ENCODE measurements around the gene LSMEM2. TPM values are rescaled to one million over a fixed set of nuclear protein-coding genes. Genes with fewer than 3 reads are reported as not detected.

The LSMEM2 gene
- total and polyA plus RNA-seq, 2 donors, result 0.11 TPM; not detected in 1

DNA sequence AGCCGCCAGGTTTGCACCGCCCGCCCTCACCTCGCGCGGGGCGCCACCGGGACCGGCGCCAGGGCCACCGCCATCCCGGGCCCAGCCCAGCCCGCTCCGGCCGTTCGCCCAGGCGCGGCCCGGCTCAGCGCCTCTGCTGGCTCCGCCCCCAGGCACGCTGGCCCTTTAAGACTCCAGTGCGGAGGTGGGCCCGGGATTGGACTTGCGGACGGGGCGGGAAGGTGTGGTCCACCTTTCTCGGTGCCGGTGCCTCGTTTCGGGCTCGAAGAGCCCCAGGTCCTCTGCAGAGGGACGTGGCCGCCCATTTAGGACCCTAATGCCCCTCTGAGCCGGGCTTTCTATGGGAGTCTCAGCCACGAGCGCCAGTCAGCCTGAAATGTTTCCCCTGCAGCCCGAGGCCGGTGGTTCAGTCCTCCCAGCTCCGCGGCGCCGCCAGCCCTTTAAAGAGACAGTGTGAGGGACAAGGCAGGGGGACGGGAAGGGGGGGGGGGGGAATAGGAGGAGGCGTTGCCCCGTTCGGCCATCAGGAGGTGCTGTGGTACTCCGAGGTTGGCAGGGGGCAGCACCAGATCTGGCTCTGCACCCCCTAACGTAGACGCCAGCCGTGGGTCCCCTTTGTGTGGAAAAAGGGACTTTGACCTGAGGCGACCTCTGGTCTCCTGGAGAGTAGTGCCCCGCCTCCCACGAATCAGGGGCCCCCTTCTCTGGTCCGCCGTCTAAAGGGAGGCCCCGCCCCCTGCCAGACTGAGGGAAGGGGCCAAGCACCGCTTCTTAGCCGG, 42.6 kb downstream of the LSMEM2 start:
- peak overlapping the region; percentile 71 to 75 for H3K4me3 ChIP-seq (ENCODE audit: low read length in 2 of 2)
- peak in 7 of 9 donors; percentile 76 to 93 (median 81) for DNase-seq (ENCODE audit: low read depth in 6 of 9, low spot score in 9 of 9)
- H3K27me3 ChIP-seq (ENCODE audit: control insufficient read depth in 2 of 2, insufficient read depth in 1 of 2, low read length in 1 of 2), result no peaks in the 10 kb centered on the region
- H3K4me1 ChIP-seq (ENCODE audit: control insufficient read depth in 2 of 2, insufficient read depth in 2 of 2, low read length in 2 of 2), result peaks cover 8 to 30% of the 10 kb centered on the region in 2 donors
- H3K9me3 ChIP-seq (ENCODE audit: control insufficient read depth in 2 of 2, insufficient read depth in 1 of 2, low read length in 1 of 2), result no peaks in the 10 kb centered on the region
- peak overlapping the region; percentile 44 to 80 for H3K27ac ChIP-seq (ENCODE audit: low read depth in 1 of 2, low read length in 1 of 2)
- H3K36me3 ChIP-seq (ENCODE audit: control insufficient read depth in 2 of 2, insufficient read depth in 2 of 2, low read length in 1 of 2), result peaks cover 18 to 20% of the 10 kb centered on the region in 2 donors
- 2% methylated on average over 59 of the region's 59 CpGs for WGBS

DNA sequence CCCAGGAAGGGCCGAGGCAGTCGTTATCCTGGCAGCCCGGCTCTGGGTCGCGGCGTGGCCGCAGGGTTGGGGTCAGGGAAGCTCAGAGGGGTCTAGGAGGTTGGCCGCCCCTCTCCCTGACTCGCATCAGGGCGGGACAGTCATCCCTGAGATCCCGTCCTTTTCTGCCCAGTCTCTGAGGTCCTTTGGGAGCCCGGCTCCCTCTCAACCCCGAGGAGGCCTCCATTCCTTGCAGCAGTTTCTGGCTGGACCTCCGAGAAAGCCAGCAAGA, 43.2 kb downstream of the LSMEM2 start:
- WGBS, result 56% methylated on average over 14 of the region's 14 CpGs
- Histone ChIP-seq H3K36me3 (ENCODE audit: control insufficient read depth in 2 of 2, insufficient read depth in 2 of 2, low read length in 1 of 2) (peaks cover 18 to 20% of the 10 kb centered on the region in 2 donors), H3K27me3 (ENCODE audit: control insufficient read depth in 2 of 2, insufficient read depth in 1 of 2, low read length in 1 of 2) (no peaks in the 10 kb centered on the region), H3K27ac (ENCODE audit: low read depth in 1 of 2, low read length in 1 of 2) (no peak overlapping the region), H3K4me3 (ENCODE audit: low read length in 2 of 2) (peak overlapping the region; percentile 71 to 75), H3K4me1 (ENCODE audit: control insufficient read depth in 2 of 2, insufficient read depth in 2 of 2, low read length in 2 of 2) (peaks cover 9 to 33% of the 10 kb centered on the region in 2 donors), H3K9me3 (ENCODE audit: control insufficient read depth in 2 of 2, insufficient read depth in 1 of 2, low read length in 1 of 2) (no peaks in the 10 kb centered on the region)
- DNase-seq (ENCODE audit: low read depth in 6 of 9, low spot score in 9 of 9), result no peak

DNA sequence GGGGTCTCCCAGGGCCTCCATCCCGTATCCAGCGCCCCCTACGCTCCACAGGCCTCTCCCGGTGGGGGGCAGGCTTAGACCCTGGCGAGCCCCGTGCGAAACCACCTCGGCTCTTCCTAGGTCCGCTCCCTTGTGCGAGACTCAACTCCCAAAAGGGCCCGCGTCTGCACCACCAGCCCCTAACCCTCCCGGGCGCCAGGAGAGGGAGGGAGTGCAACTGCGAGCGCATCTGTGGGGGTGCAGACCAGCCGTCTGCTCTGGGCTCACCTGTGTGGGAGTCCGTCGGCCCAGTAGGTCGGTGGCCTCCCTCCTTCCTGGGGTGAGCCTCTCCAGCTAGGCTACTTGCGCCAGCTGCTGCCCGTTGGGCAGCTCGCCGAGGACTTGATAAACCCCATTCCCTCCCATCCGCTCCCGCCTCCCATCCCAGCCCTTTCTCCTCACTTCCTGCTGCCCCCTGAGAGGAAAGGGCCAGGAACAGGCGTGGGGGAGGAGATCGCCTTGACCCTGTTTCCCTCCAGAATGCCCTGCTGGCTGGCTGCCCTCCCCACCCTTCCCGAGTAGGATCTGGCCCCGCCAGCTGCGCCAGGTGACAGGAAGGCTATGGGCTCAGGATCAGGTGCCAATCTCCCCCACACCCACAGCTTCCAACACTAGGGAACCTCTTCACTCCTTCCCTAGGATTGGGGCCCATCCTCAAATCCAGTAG, 43.7 kb downstream of the LSMEM2 start, which contains the start of gene HYAL2:
TSS of gene HYAL2 (minus strand) at position 360 of the 706 bp plus-strand sequence. CDS start 2,256 bp downstream, outside the sequence.
- Histone ChIP-seq H3K27ac (ENCODE audit: low read depth in 1 of 2, low read length in 1 of 2) (peak within 1 kb of the TSS in 1 of 2 donors; percentile 80), H3K36me3 (ENCODE audit: control insufficient read depth in 2 of 2, insufficient read depth in 2 of 2, low read length in 1 of 2) (peaks cover 18 to 20% of the 10 kb centered on the region in 2 donors), H3K9me3 (ENCODE audit: control insufficient read depth in 2 of 2, insufficient read depth in 1 of 2, low read length in 1 of 2) (no peaks in the 10 kb centered on the region), H3K27me3 (ENCODE audit: control insufficient read depth in 2 of 2, insufficient read depth in 1 of 2, low read length in 1 of 2) (no peaks in the 10 kb centered on the region), H3K4me1 (ENCODE audit: control insufficient read depth in 2 of 2, insufficient read depth in 2 of 2, low read length in 2 of 2) (peaks cover 14 to 38% of the 10 kb centered on the region in 2 donors), H3K4me3 (ENCODE audit: low read length in 2 of 2) (peak within 1 kb of the TSS; percentile 71 to 75)
- no peak for DNase-seq (ENCODE audit: low read depth in 6 of 9, low spot score in 9 of 9)
- WGBS, result 83% methylated on average over 31 of the region's 31 CpGs

DNA sequence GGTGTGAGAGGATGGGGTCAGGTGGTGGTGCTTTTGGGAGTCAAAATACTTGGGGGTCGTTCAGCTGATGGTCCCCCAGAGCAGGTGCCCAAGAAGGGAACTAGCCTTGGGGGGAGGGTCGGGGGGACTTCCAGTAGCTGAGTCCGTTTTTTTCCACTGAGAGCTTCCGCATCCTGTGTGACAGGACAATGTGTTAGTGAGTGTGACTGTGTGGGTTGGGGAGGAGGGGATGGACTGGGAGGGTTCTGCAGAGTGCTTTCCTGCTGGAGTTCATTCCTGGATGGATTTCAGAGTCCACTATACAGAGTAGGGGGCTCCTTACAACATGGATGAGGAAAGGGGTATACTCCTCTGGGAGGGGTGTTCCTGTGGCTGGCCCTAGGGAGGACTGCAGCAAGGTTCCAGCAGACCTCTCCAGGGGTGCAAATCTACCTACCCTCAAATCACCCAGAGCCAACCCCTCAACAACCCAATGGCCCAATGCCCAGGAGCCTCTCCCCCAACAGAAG, 44.3 kb downstream of the LSMEM2 start:
- no peak overlapping the region for H3K4me3 ChIP-seq (ENCODE audit: low read length in 2 of 2)
- H3K36me3 ChIP-seq (ENCODE audit: control insufficient read depth in 2 of 2, insufficient read depth in 2 of 2, low read length in 1 of 2), result peaks cover 18 to 20% of the 10 kb centered on the region in 2 donors
- peaks cover 14 to 40% of the 10 kb centered on the region in 2 donors for H3K4me1 ChIP-seq (ENCODE audit: control insufficient read depth in 2 of 2, insufficient read depth in 2 of 2, low read length in 2 of 2)
- no peak for DNase-seq (ENCODE audit: low read depth in 6 of 9, low spot score in 9 of 9)
- peaks cover 0 to 2% of the 10 kb centered on the region in 2 donors for H3K9me3 ChIP-seq (ENCODE audit: control insufficient read depth in 2 of 2, insufficient read depth in 1 of 2, low read length in 1 of 2)
- 82% methylated on average over 4 of the region's 4 CpGs for WGBS
- H3K27me3 ChIP-seq (ENCODE audit: control insufficient read depth in 2 of 2, insufficient read depth in 1 of 2, low read length in 1 of 2), result no peaks in the 10 kb centered on the region
- peak overlapping the region in 1 of 2 donors; percentile 22 for H3K27ac ChIP-seq (ENCODE audit: low read depth in 1 of 2, low read length in 1 of 2)

DNA sequence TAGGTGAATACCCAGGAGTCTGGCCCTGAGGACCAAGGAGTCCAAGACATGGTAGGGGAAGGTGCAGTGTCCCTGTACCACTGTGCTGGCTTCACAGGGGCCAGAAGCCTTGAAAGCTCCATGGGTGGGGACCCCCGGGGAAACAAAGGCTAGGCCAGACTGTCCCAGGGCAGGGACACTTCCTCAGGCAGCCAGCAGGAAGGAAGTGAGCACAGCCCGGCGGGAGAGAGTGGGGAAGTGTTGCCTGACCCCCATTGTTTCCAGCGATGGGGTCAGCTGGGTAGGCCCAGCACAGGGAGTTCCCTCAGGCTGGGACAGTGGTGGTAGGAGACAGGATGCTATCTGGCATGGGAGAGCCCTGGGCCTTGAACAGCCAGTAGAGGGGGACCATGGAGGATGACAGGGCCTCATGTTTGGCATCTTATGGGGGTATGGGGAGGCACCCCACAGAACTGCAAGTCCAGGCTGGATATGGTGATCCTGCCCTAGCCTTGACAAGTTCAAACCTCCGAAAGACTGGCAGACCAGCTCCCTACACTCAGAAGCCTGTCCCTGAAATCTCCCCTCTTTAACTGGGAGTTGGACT, 44.8 kb downstream of the LSMEM2 start:
- Histone ChIP-seq H3K27ac (ENCODE audit: low read depth in 1 of 2, low read length in 1 of 2) (peak overlapping the region in 1 of 2 donors; percentile 37), H3K27me3 (ENCODE audit: control insufficient read depth in 2 of 2, insufficient read depth in 1 of 2, low read length in 1 of 2) (no peaks in the 10 kb centered on the region), H3K9me3 (ENCODE audit: control insufficient read depth in 2 of 2, insufficient read depth in 1 of 2, low read length in 1 of 2) (peaks cover 0 to 4% of the 10 kb centered on the region in 2 donors), H3K36me3 (ENCODE audit: control insufficient read depth in 2 of 2, insufficient read depth in 2 of 2, low read length in 1 of 2) (peaks cover 18 to 20% of the 10 kb centered on the region in 2 donors), H3K4me3 (ENCODE audit: low read length in 2 of 2) (no peak overlapping the region), H3K4me1 (ENCODE audit: control insufficient read depth in 2 of 2, insufficient read depth in 2 of 2, low read length in 2 of 2) (peaks cover 14 to 46% of the 10 kb centered on the region in 2 donors)
- 82% methylated on average over 5 of the region's 5 CpGs for WGBS
- no peak for DNase-seq (ENCODE audit: low read depth in 6 of 9, low spot score in 9 of 9)

DNA sequence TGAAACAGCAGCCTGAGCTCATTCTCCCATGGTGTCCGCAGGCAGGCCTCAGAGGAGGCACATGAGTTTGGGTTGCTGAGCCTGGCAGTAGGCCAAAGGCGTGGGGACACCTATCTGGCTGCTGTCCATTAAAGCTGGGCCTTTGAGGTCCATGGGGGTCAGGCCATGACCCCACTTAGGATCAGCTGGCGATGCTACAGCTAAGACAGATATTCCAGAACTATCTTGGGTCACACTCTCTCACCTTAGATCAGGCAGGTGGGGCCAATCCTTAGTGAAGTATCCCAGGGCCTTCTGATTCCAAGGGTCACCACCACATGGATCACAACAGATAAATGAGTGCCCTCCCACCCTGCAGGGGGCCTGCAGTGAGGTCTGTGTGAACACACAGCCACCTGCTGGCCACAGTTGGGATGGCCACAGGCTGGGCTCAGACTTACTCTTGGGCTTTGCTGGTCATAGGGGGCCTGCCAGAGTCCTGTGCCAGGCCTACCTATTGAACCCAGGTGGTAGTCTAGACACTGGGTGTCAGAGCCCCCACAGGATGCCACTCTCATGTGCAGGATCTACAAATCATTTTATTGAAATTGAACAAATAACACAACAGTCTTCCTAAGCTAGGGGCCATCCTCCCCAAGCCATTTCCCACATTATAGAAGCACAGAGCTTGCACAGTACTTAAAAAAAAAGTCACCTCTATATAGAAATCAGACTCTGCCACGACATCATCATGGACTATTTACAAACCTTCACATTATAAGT, 45.6 kb downstream of the LSMEM2 start:
- H3K4me1 ChIP-seq (ENCODE audit: control insufficient read depth in 2 of 2, insufficient read depth in 2 of 2, low read length in 2 of 2), result peaks cover 14 to 40% of the 10 kb centered on the region in 2 donors
- peak overlapping the region in 1 of 2 donors; percentile 37 for H3K27ac ChIP-seq (ENCODE audit: low read depth in 1 of 2, low read length in 1 of 2)
- peaks cover 0 to 4% of the 10 kb centered on the region in 2 donors for H3K9me3 ChIP-seq (ENCODE audit: control insufficient read depth in 2 of 2, insufficient read depth in 1 of 2, low read length in 1 of 2)
- H3K4me3 ChIP-seq (ENCODE audit: low read length in 2 of 2), result no peak overlapping the region
- H3K36me3 ChIP-seq (ENCODE audit: control insufficient read depth in 2 of 2, insufficient read depth in 2 of 2, low read length in 1 of 2), result peaks cover 19 to 23% of the 10 kb centered on the region in 2 donors
- peak in 2 of 9 donors; percentile 60 to 61 for DNase-seq (ENCODE audit: low read depth in 6 of 9, low spot score in 9 of 9)
- WGBS, result 74% methylated on average over 4 of the region's 4 CpGs
- no peaks in the 10 kb centered on the region for H3K27me3 ChIP-seq (ENCODE audit: control insufficient read depth in 2 of 2, insufficient read depth in 1 of 2, low read length in 1 of 2)

DNA sequence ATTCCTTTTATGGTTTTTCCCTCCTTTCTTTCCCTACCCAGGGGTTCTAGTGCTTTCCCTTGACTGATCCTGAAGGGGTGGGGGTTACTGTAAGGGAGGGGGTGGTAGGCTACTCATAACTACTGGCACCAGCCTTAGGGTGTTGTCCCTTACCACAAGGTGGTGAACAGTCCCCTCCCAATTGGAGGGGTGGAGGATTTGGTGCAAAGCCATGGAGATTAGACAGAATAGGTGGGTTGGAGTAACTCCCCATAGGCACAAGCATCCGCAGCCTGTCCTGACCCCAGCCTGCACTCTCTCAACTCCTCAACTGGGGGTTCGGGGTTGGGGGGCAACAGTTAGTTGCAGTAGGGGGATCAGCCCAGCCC, 46.2 kb downstream of the LSMEM2 start:
- 95% methylated on average over 2 of the region's 2 CpGs for WGBS
- H3K27me3 ChIP-seq (ENCODE audit: control insufficient read depth in 2 of 2, insufficient read depth in 1 of 2, low read length in 1 of 2), result no peaks in the 10 kb centered on the region
- H3K4me3 ChIP-seq (ENCODE audit: low read length in 2 of 2), result no peak overlapping the region
- H3K9me3 ChIP-seq (ENCODE audit: control insufficient read depth in 2 of 2, insufficient read depth in 1 of 2, low read length in 1 of 2), result peaks cover 0 to 4% of the 10 kb centered on the region in 2 donors
- no peak for DNase-seq (ENCODE audit: low read depth in 6 of 9, low spot score in 9 of 9)
- H3K4me1 ChIP-seq (ENCODE audit: control insufficient read depth in 2 of 2, insufficient read depth in 2 of 2, low read length in 2 of 2), result peaks cover 14 to 37% of the 10 kb centered on the region in 2 donors
- peaks cover 25 to 28% of the 10 kb centered on the region in 2 donors for H3K36me3 ChIP-seq (ENCODE audit: control insufficient read depth in 2 of 2, insufficient read depth in 2 of 2, low read length in 1 of 2)
- H3K27ac ChIP-seq (ENCODE audit: low read depth in 1 of 2, low read length in 1 of 2), result no peak overlapping the region

DNA sequence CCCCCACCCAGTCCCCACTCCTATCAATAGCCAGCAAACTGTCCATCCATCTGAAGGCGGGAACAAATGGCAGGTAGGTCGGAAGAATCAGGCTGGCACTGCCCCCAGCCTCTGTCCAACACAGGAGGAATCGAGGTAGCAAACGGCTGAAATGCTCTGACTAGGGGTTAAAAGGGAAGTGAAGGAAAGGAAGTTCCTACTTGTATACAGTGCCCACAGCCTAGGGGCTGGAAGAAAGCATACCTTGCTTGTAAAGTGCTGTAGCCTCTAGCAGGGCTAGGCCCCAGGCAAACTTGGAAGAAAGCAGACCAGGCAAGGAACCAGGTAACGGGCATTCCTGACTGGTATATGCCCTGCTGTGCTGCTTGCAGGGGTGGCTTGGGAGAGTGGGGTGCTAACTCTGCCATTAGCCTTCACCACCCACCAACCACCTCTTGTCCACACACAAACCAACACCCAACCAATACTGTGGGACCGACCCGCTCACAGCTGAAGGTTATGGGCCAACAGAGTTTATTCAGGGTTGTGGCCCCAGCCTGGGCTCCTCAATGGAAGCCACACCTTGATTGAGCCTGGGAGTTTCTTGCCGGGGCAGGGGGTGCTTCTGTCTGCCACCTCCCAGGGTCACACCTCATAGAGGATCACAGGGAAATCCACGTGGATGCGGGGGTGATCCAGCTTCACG, 46.8 kb downstream of the LSMEM2 start:
- DNase-seq (ENCODE audit: low read depth in 6 of 9, low spot score in 9 of 9), result no peak
- WGBS, result 94% methylated on average over 11 of the region's 11 CpGs
- H3K4me3 ChIP-seq (ENCODE audit: low read length in 2 of 2), result no peak overlapping the region
- H3K36me3 ChIP-seq (ENCODE audit: control insufficient read depth in 2 of 2, insufficient read depth in 2 of 2, low read length in 1 of 2), result peaks cover 30 to 33% of the 10 kb centered on the region in 2 donors
- H3K27me3 ChIP-seq (ENCODE audit: control insufficient read depth in 2 of 2, insufficient read depth in 1 of 2, low read length in 1 of 2), result no peaks in the 10 kb centered on the region
- H3K27ac ChIP-seq (ENCODE audit: low read depth in 1 of 2, low read length in 1 of 2), result no peak overlapping the region
- peaks cover 0 to 4% of the 10 kb centered on the region in 2 donors for H3K9me3 ChIP-seq (ENCODE audit: control insufficient read depth in 2 of 2, insufficient read depth in 1 of 2, low read length in 1 of 2)
- H3K4me1 ChIP-seq (ENCODE audit: control insufficient read depth in 2 of 2, insufficient read depth in 2 of 2, low read length in 2 of 2), result peaks cover 9 to 31% of the 10 kb centered on the region in 2 donors

All from thymus (tissue), 11 donors.